Spleen (tissue), 7 donors: ENCODE data around the gene HEATR9.

Experiments
- POLR2AphosphoS5 ChIP-seq, 3 donors: sonication (generic); formaldehyde crosslinking; IDR thresholded peaks; one replicate each; pipeline ENCODE4 v1.5.1; 2017; ENCODE audit warnings: antibody characterized with exemption in 3 of 3
- TF ChIP-seq, protein P1 (sequence below), 11 experiments: fragments of 200-600 bp in 7 of 11; fragments of 450-650 bp in 4 of 11; sonication (generic) in 4 of 11; IDR thresholded peaks in 8 of 11; conservative IDR thresholded peaks in 3 of 11; 1 replicate in 7 of 11; 2 replicates in 4 of 11; pipeline versions ENCODE4 v1.4.0 to v1.8.0; 2016 to 2021; ENCODE audit warnings: antibody characterized with exemption in 11 of 11, inconsistent platforms in 4 of 11, mild to moderate bottlenecking in 1 of 11
- donor health status: DM: no; HTN: no; CAD: no; lungs with moderate emphysema.
- donor health status: DM: no; HTN: no; CAD: no.
- donor health status: DM: no; HTN: no; CAD: no.

GRCh38 chr17:35867574-35867973 is 1.1 kb downstream of the HEATR9 start:
- TF ChIP-seq, protein P1, sequence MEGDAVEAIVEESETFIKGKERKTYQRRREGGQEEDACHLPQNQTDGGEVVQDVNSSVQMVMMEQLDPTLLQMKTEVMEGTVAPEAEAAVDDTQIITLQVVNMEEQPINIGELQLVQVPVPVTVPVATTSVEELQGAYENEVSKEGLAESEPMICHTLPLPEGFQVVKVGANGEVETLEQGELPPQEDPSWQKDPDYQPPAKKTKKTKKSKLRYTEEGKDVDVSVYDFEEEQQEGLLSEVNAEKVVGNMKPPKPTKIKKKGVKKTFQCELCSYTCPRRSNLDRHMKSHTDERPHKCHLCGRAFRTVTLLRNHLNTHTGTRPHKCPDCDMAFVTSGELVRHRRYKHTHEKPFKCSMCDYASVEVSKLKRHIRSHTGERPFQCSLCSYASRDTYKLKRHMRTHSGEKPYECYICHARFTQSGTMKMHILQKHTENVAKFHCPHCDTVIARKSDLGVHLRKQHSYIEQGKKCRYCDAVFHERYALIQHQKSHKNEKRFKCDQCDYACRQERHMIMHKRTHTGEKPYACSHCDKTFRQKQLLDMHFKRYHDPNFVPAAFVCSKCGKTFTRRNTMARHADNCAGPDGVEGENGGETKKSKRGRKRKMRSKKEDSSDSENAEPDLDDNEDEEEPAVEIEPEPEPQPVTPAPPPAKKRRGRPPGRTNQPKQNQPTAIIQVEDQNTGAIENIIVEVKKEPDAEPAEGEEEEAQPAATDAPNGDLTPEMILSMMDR (IDR thresholded peaks at IDR 0.05 in 8 of 11, conservative IDR thresholded peaks at IDR 0.05 in 3 of 11) = no peak
- no peak for TF ChIP-seq POLR2AphosphoS5 (IDR thresholded peaks at IDR 0.05)
